Measurements from ENCODE around the gene LRRC3C.
"Not testable (repeated sequence)": the region's sequence is repeated elsewhere in the genome, so short reads cannot be mapped to it uniquely, and the experiment has no call there.

LRRC3C gene, protein sequence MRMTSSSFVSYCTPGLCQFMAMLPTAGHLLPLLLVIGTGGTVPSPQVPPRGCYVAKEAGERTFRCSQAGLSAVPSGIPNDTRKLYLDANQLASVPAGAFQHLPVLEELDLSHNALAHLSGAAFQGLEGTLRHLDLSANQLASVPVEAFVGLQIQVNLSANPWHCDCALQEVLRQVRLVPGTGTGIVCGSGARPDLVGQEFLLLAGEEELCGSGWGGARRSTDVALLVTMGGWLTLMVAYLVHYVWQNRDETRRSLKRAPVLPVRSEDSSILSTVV

GRCh38 chr17:39927101-39927928, at the start of gene LRRC3C, which contains the start of gene ORMDL3:
LRRC3C (plus strand) TSS chr17:39927732; CDS start chr17:39941524, 13,792 bp downstream.
ORMDL3 (minus strand) TSS chr17:39927601; CDS start chr17:39924203, 3,398 bp downstream.
- DNase-seq (ENCODE audit: low read depth in 2 of 2), result peak; percentile 89

DNA sequence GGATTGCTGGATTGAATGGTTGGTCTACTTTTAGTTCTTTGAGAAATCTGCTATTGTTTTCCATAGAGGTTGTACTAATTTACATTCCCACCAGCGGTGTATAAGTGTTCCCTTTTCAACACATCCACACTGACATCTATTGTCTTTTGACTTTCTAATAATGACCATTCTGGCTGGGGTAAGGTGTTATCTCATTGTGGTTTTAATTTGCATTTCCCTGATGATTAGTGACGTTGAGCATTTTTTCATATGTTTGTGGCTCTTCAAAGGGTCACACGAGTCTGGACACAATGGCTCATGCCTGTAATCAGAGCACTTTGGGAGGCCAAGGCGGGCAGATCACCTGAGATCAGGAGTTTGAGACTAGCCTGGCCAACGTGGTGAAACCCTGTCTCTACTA, 41.4 kb upstream of the LRRC3C start:
- not testable (repeated sequence) for DNase-seq (ENCODE audit: low read depth in 2 of 2)

DNA sequence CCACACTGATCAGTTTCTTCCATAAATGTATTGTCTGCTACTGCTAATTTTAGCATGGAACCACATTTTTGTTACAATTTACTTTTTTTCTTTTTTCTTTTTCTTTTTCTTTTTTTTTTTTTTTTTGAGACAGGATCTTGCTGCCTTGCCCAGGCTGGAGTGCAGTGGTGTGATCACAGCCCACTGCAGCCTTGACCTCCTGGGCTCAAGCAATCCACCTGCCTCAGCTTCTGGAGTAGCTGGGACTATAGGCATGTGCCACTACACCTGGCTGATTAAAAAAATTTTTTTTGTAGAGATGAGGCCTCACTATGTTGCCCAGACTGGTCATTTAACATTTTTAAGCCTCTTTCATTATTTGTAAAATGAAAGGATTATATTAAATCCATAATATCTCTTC, 40.5 kb upstream of the LRRC3C start:
- DNase-seq (ENCODE audit: low read depth in 2 of 2), result no peak

- no peak for DNase-seq (ENCODE audit: low read depth in 2 of 2)
Observed at GRCh38 chr17:39889200-39889599, 38.3 kb upstream of the LRRC3C start.

- no peak for DNase-seq (ENCODE audit: low read depth in 2 of 2)
Observed at GRCh38 chr17:39894681-39895376, 32.7 kb upstream of the LRRC3C start.

DNA sequence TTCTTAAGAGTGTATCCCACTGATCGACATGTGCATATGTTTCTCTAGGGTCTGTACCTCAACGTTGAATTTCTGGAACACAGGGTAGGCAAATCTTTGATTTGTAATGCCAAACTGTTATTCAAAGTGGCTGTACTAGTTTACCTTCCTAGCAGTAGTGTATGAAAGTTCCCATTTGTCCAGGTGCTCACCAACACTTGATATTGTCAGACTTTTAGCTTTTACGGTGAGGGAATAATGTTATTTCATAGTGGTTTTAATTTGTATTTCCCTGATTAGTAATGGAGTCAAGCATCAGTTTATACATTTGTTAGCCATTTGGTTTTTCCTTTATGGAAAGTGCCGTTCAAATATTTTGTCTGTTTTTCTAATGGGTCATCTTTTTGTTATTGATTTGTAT, 29.4 kb upstream of the LRRC3C start:
- no peak for DNase-seq (ENCODE audit: low read depth in 2 of 2)

GRCh38 chr17:39899215-39899614, 28.3 kb upstream of the LRRC3C start:
- no peak for DNase-seq (ENCODE audit: low read depth in 2 of 2)

DNA sequence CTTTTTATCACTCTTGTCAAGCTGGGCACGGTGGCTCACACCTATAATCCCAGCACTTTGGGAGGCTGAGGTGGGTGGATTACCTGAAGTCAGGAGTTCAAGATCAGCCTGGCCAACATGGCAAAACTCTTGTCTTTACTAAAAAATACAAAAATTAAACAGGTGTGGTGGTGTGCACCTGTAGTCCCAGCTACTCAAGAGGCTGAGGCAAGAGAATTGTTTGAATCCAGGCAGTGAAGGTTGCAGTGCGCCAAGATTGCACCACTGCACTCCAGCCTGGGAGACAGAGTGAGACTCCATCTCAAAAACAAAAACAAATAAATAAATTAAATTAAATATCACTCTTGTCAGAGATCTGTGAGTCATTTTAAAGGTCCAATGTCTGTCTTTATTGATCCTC, 25.5 kb upstream of the LRRC3C start:
- not testable (repeated sequence) for DNase-seq (ENCODE audit: low read depth in 2 of 2)

- DNase-seq (ENCODE audit: low read depth in 2 of 2), result no peak
Observed at GRCh38 chr17:39903158-39903884, 24.2 kb upstream of the LRRC3C start.

DNA sequence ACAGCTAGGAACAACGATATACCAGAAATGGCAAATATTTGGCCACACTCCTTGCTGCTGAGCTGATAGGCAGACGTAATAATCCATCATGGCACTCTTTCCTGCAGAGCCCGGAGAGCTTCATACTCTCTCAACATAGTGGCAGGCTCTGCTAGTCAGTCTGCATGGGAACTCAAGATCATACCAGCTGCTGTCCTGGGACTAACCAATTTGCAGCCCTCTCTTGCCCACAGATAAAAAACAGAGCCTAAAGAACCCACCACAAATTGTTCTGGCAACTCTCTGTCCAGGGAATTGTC, 22.6 kb upstream of the LRRC3C start:
- no peak for DNase-seq (ENCODE audit: low read depth in 2 of 2)

DNA sequence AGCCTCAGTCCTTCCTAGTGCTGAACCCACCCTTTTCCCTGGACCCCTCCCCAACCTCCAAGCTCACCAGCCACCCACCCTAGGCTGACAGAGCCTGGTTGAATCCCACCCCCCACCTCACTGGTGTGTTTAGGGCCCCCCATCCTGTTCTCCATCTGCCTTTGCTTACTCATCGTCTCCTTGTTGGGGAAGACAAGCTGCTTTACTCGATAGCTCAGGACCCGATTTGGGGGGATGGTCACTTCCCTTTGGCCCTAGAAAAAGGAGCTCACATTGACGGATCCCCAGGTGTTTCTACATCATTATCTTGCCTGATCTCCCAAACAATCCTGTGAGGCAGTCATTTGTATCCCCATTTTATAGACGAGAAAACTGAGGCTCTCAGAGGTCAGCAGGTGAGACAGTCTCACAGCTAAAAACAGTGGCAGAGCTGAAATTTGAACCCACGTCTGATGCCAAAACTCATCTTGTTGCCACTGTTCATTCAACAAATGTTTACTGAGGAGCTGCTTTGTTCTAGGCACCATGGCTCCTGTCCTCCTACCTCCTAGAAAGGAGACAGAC, 18.7 kb upstream of the LRRC3C start:
- no peak for DNase-seq (ENCODE audit: low read depth in 2 of 2)

DNA sequence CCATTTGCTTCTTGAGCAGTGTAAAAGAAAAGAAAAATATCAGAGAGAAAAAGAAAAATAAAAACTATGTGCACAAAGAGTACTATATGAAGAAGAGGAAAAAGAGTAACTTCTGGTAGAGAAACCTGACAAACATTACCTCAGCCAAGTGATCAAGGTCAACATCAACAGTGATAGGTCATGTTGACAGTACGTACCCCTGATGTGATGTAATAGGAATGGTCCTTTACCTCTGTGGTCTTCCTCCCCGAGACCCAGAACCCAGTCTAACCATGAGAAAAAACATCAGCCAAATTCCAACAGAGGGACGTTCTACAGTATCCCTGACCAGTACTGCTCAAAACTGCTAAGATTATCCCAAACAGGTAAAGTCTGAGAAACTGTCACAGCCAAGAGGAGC, 13.5 kb upstream of the LRRC3C start:
- no peak for DNase-seq (ENCODE audit: low read depth in 2 of 2)

- no peak for DNase-seq (ENCODE audit: low read depth in 2 of 2)
Observed at GRCh38 chr17:39915559-39915958, 12.0 kb upstream of the LRRC3C start.

- no peak for DNase-seq (ENCODE audit: low read depth in 2 of 2)
Observed at GRCh38 chr17:39916918-39917317, 10.6 kb upstream of the LRRC3C start.

GRCh38 chr17:39919087-39919683, 8.3 kb upstream of the LRRC3C start:
- DNase-seq (ENCODE audit: low read depth in 2 of 2), result no peak

DNA sequence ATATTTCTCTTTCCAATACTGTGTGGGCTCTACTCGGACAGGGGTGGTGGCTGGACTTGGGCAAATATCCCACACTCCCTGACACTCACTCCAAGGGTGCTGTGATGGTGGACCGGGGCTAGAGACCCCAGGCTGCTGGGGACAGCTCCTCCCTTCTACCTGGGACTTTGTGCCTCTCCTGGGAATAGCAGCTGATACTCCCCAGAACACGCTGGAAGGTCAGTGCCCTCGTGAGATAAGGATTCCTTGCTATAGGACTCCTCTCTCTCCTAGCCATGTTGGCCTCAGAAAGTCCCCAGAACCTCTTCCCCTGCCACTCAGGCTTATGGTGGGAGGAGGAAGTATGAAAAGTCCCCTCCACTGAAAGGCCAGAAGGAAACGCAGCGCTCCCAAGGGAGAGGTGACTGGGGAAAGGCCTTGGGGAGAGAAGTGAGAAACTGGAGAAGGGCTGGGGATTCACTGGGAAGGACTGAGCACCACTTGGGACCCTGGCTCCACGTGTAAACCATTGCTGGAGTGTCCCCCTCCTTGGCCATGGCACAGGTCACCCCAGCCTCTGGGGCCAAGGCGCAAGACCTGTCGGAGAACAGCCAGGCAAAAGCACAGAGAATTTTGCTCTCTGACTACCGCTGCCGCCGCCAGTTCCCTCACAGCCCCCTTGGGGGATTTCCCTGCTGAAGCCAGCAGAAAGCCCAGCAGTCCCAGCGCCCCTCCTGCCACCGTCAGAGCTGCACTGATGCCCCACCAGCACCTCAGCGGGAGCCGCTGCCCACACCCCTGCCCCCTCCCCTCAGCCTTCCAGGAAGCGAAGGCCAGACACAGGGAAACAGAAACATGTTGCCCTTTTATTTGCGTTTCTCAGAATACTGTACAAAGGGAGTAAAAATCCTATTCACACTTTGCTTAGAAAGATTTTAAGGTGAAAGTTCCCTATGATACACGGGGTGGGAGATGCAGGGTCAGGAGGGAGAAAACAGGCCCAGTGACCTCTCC, 7.0 kb upstream of the LRRC3C start:
- peak; percentile 46 to 51 for DNase-seq (ENCODE audit: low read depth in 2 of 2)

GRCh38 chr17:39921323-39921722, 6.2 kb upstream of the LRRC3C start:
- DNase-seq (ENCODE audit: low read depth in 2 of 2), result peak in 1 of 2 donors; percentile 12

- no peak for DNase-seq (ENCODE audit: low read depth in 2 of 2)
Observed at GRCh38 chr17:39922006-39922405, 5.5 kb upstream of the LRRC3C start.

GRCh38 chr17:39923230-39923629, 4.3 kb upstream of the LRRC3C start:
- DNase-seq (ENCODE audit: low read depth in 2 of 2), result no peak
